K562 (cell line): ENCODE data around the gene TRMT2A. TPM values are rescaled to one million over a fixed set of nuclear protein-coding genes. Genes with fewer than 3 reads are reported as not detected.

ENCODE experiments used
- MEF2A ChIP-seq: IDR thresholded peaks from 2 replicates; pipeline ENCODE4 v1.6.1; 2011; ENCODE audit warnings: low read depth, mild to moderate bottlenecking, low read length, moderate library complexity; ENCODE audit not compliant: control insufficient read depth
- SP1 ChIP-seq: sonication (generic); formaldehyde crosslinking; IDR thresholded peaks from 2 replicates; pipeline ENCODE4 v1.8.1; 2022; ENCODE audit warnings: mild to moderate bottlenecking, missing genetic modification reagents
- ZNF253 ChIP-seq: fragments of 250-450 bp; sonication (Bioruptor Pico); conservative IDR thresholded peaks from 2 replicates; pipeline ENCODE4 v1.6.1; 2021; ENCODE audit warnings: mild to moderate bottlenecking
- ZNF561 ChIP-seq: fragments of 450-650 bp; formaldehyde crosslinking; conservative IDR thresholded peaks from 2 replicates; pipeline ENCODE4 v1.4.0; 2020; ENCODE audit warnings: mild to moderate bottlenecking, moderate library complexity
- polyA plus RNA-seq, 8 experiments: library from polyadenylated mRNA; depleted of rRNA in 4 of 8; stranded (reverse) in 5 of 8; unstranded in 3 of 8; fragments of >200 nt; fragmentation: Nextera tagmentation in 2 of 8; fragmentation: Illumina TruSeq in 1 of 8; extraction: Ambion mirVana in 2 of 8; extraction: Trizol in 1 of 8; gene quantifications; 2 replicates each; pipeline versions ENCODE4 v1.2.1 to v1.2.3, GENCODE V29; 2011 to 2014; ENCODE audit warnings: inconsistent platforms in 1 of 8, missing spikeins in 1 of 8
- total RNA-seq, 7 experiments: library from RNA; depleted of rRNA in 6 of 7; stranded (reverse); fragments of >200 nt in 6 of 7; fragmentation: Illumina TruSeq in 2 of 7; extraction: Trizol in 2 of 7; gene quantifications; 2 replicates each; pipeline versions ENCODE4 v1.2.1 to v1.2.3, GENCODE V29; 2011 to 2021; ENCODE audit warnings: low replicate concordance in 1 of 7
- TF ChIP-seq, protein P1 (sequence below): sonication (generic); formaldehyde crosslinking; IDR thresholded peaks from 2 replicates; pipeline ENCODE4 v1.8.0; 2023; ENCODE audit warnings: missing genetic modification reagents, mild to moderate bottlenecking, borderline replicate concordance
- TF ChIP-seq, protein P2 (sequence below), 2 experiments: fragments of 450-650 bp in 1 of 2; sonication (generic) in 1 of 2; formaldehyde crosslinking in 1 of 2; IDR thresholded peaks; 2 replicates each; pipeline versions ENCODE4 v1.7.1 to v1.9.0; 2016 to 2022; ENCODE audit warnings: inconsistent platforms in 1 of 2, mild to moderate bottlenecking in 1 of 2, missing genetic modification reagents in 1 of 2
- TF ChIP-seq, protein P3 (sequence below): sonication (generic); formaldehyde crosslinking; IDR thresholded peaks from 2 replicates; pipeline ENCODE4 v1.8.0; 2022; ENCODE audit warnings: mild to moderate bottlenecking, missing genetic modification reagents, borderline replicate concordance

The TRMT2A gene
- total and polyA plus RNA-seq, 9 of the 15 experiments (the other 6 are each of a cell fraction or from before 2014, with no cell fraction given) = 1.6 to 265 (median 140) TPM

DNA sequence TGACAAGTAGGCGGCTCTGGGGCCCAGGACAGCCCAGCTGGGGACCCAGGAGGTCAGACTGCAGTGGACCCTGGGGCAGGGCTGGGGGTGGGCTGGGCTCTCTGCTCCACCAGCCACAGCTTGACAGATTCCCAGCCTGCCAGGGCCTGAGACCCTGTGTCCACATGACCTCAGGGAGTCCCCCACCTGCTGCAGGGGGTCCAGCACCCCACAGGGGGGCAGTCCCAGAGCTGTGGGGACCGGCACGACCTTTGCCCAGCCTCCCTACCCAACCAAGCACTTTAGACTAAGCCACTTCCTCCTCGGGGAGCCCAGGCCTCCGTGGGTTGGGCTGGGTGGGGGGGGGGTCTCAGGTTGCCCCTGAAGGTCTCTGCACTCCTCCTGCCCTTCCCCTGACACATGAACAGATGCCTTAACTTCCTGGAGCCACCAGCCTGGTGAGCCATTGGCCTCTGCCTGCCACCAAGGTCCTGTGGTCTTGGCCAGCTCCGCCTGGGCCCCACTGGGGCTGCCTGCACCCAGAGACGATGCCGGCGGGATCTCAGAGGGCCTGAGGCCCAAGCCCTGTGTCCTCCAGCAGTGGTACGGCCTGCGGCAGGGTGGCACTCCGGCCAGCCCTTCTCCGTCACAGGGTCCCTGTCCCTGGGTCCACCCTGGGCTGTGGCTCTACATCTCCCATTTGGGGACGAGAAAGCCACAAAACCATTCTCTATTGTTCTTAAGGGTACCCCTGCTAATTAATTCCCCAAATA, 30.4 kb upstream of the TRMT2A start (continued):
- TF ChIP-seq, protein P1, sequence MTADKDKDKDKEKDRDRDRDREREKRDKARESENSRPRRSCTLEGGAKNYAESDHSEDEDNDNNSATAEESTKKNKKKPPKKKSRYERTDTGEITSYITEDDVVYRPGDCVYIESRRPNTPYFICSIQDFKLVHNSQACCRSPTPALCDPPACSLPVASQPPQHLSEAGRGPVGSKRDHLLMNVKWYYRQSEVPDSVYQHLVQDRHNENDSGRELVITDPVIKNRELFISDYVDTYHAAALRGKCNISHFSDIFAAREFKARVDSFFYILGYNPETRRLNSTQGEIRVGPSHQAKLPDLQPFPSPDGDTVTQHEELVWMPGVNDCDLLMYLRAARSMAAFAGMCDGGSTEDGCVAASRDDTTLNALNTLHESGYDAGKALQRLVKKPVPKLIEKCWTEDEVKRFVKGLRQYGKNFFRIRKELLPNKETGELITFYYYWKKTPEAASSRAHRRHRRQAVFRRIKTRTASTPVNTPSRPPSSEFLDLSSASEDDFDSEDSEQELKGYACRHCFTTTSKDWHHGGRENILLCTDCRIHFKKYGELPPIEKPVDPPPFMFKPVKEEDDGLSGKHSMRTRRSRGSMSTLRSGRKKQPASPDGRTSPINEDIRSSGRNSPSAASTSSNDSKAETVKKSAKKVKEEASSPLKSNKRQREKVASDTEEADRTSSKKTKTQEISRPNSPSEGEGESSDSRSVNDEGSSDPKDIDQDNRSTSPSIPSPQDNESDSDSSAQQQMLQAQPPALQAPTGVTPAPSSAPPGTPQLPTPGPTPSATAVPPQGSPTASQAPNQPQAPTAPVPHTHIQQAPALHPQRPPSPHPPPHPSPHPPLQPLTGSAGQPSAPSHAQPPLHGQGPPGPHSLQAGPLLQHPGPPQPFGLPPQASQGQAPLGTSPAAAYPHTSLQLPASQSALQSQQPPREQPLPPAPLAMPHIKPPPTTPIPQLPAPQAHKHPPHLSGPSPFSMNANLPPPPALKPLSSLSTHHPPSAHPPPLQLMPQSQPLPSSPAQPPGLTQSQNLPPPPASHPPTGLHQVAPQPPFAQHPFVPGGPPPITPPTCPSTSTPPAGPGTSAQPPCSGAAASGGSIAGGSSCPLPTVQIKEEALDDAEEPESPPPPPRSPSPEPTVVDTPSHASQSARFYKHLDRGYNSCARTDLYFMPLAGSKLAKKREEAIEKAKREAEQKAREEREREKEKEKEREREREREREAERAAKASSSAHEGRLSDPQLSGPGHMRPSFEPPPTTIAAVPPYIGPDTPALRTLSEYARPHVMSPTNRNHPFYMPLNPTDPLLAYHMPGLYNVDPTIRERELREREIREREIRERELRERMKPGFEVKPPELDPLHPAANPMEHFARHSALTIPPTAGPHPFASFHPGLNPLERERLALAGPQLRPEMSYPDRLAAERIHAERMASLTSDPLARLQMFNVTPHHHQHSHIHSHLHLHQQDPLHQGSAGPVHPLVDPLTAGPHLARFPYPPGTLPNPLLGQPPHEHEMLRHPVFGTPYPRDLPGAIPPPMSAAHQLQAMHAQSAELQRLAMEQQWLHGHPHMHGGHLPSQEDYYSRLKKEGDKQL = peak; percentile 90
- TF ChIP-seq MEF2A (no peak), SP1 (CRISPR knock-in tag) (no peak), ZNF561 (no peak), ZNF253 (CRISPR knock-in tag) (no peak)
- TF ChIP-seq, protein P2, sequence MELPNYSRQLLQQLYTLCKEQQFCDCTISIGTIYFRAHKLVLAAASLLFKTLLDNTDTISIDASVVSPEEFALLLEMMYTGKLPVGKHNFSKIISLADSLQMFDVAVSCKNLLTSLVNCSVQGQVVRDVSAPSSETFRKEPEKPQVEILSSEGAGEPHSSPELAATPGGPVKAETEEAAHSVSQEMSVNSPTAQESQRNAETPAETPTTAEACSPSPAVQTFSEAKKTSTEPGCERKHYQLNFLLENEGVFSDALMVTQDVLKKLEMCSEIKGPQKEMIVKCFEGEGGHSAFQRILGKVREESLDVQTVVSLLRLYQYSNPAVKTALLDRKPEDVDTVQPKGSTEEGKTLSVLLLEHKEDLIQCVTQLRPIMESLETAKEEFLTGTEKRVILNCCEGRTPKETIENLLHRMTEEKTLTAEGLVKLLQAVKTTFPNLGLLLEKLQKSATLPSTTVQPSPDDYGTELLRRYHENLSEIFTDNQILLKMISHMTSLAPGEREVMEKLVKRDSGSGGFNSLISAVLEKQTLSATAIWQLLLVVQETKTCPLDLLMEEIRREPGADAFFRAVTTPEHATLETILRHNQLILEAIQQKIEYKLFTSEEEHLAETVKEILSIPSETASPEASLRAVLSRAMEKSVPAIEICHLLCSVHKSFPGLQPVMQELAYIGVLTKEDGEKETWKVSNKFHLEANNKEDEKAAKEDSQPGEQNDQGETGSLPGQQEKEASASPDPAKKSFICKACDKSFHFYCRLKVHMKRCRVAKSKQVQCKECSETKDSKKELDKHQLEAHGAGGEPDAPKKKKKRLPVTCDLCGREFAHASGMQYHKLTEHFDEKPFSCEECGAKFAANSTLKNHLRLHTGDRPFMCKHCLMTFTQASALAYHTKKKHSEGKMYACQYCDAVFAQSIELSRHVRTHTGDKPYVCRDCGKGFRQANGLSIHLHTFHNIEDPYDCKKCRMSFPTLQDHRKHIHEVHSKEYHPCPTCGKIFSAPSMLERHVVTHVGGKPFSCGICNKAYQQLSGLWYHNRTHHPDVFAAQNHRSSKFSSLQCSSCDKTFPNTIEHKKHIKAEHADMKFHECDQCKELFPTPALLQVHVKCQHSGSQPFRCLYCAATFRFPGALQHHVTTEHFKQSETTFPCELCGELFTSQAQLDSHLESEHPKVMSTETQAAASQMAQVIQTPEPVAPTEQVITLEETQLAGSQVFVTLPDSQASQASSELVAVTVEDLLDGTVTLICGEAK (IDR thresholded peaks at IDR 0.05) = no peak
- TF ChIP-seq, protein P2 (CRISPR knock-in tag; IDR thresholded peaks at IDR 0.05) = peak; percentile 54; the same call in 1 of the 2 replicates
- TF ChIP-seq, protein P3, sequence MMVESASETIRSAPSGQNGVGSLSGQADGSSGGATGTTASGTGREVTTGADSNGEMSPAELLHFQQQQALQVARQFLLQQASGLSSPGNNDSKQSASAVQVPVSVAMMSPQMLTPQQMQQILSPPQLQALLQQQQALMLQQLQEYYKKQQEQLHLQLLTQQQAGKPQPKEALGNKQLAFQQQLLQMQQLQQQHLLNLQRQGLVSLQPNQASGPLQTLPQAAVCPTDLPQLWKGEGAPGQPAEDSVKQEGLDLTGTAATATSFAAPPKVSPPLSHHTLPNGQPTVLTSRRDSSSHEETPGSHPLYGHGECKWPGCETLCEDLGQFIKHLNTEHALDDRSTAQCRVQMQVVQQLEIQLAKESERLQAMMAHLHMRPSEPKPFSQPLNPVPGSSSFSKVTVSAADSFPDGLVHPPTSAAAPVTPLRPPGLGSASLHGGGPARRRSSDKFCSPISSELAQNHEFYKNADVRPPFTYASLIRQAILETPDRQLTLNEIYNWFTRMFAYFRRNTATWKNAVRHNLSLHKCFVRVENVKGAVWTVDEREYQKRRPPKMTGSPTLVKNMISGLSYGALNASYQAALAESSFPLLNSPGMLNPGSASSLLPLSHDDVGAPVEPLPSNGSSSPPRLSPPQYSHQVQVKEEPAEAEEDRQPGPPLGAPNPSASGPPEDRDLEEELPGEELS (CRISPR knock-in tag) = no peak
